H1 (cell line): ENCODE results near the gene TOM1. TPM values are rescaled to one million over a fixed set of nuclear protein-coding genes. Genes with fewer than 3 reads are reported as not detected.

Source experiments
- CREB1 ChIP-seq: IDR thresholded peaks from 2 replicates; pipeline ENCODE4 v1.6.1; 2012; ENCODE audit warnings: inconsistent platforms
- EP300 ChIP-seq, 2 experiments: IDR thresholded peaks; 1 replicate in 1 of 2; 2 replicates in 1 of 2; pipeline ENCODE4 v1.6.1; 2011 to 2012; ENCODE audit warnings: low read depth in 2 of 2, low read length in 2 of 2, mild to moderate bottlenecking in 2 of 2, borderline replicate concordance in 1 of 2, inconsistent platforms in 1 of 2, moderate library complexity in 1 of 2
- FOSL1 ChIP-seq: IDR thresholded peaks from 2 replicates; pipeline ENCODE4 v1.6.1; 2011; ENCODE audit warnings: mild to moderate bottlenecking, low read depth, low read length, moderate library complexity; ENCODE audit not compliant: insufficient read depth
- PHF8 ChIP-seq: fragments of 200-600 bp; sonication (generic); conservative IDR thresholded peaks from 2 replicates; pipeline ENCODE4 v1.7.1; 2012; ENCODE audit warnings: low read depth, mild to moderate bottlenecking, inconsistent platforms, low read length, moderate library complexity
- RBBP5 ChIP-seq: IDR thresholded peaks from 2 replicates; pipeline ENCODE4 v1.7.1; 2012; ENCODE audit warnings: low read depth, mild to moderate bottlenecking, inconsistent platforms, low read length, moderate library complexity, borderline replicate concordance
- polyA plus RNA-seq, 7 experiments: library from polyadenylated mRNA; depleted of rRNA in 3 of 7; stranded (reverse) in 5 of 7; unstranded in 2 of 7; fragments of >200 nt in 5 of 7; fragments of 200-250 nt in 2 of 7; gene quantifications; 1 replicate in 5 of 7; 2 replicates in 1 of 7; 4 replicates in 1 of 7; pipeline versions ENCODE4 v1.2.1 to v1.2.3, GENCODE V29; 2011 to 2013; ENCODE audit warnings: missing spikeins in 2 of 7, mixed read lengths in 2 of 7
- total RNA-seq: library from RNA; stranded (reverse); fragmentation: NEBNext Ultra II Directional; extraction: Animal tissue kit (Norgen Biotek cat#: 25700); gene quantifications from 2 replicates; pipeline ENCODE4 v1.2.1, GENCODE V29; 2021
- TF ChIP-seq, protein P1 (sequence below), 3 experiments: IDR thresholded peaks; 1 replicate in 2 of 3; 2 replicates in 1 of 3; pipeline versions ENCODE4 v1.5.1 to v1.6.1; 2011; ENCODE audit warnings: low read length in 3 of 3, mild to moderate bottlenecking in 3 of 3, inconsistent platforms in 2 of 3, low read depth in 1 of 3, moderate library complexity in 1 of 3; ENCODE audit not compliant: insufficient read depth in 1 of 3; ENCODE audit errors: control extremely low read depth in 1 of 3

The TOM1 gene
- total and polyA plus RNA-seq, 2 of the 8 experiments (the other 6 are each of a cell fraction or from before 2014, with no cell fraction given) = 25.1 to 39.2 TPM

DNA sequence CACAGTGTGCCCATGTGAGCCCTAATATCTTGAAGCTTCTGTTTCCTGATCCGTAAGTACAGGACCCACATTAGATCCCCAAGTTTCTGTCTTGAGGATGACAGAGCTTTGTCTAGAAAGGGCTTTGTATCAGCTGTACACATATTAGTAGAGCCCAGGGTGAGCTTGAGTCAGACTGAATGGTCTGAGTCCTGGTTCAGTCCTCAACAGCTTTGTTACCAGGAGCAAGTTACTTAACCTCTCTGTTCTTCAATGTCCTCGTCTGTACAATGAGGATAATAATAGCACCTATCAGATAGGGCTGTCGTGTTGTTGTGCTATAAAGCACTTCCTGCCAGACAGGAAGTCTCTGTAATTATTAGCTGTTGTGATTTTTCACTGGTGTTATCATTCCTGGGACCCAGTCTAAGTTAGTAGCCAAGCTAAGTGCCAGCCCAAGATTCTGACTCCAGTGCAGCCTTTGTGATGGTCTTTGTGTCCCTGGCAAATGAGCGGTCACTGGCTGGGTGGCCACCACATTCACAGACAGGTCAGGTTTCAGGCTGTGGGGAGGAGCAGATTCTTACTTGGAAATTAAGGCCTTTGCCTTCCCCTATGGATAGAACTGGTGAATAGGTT is 6.8 kb downstream of the TOM1 start (continued):
- no peak for TF ChIP-seq FOSL1
- TF ChIP-seq PHF8 = no peak
- TF ChIP-seq CREB1 = no peak
- TF ChIP-seq RBBP5 = no peak
- no peak for TF ChIP-seq EP300 (IDR thresholded peaks at IDR 0.05; ENCODE audit: borderline replicate concordance in 1 of 2, low read depth in 2 of 2, low read length in 2 of 2)
- TF ChIP-seq, protein P1, sequence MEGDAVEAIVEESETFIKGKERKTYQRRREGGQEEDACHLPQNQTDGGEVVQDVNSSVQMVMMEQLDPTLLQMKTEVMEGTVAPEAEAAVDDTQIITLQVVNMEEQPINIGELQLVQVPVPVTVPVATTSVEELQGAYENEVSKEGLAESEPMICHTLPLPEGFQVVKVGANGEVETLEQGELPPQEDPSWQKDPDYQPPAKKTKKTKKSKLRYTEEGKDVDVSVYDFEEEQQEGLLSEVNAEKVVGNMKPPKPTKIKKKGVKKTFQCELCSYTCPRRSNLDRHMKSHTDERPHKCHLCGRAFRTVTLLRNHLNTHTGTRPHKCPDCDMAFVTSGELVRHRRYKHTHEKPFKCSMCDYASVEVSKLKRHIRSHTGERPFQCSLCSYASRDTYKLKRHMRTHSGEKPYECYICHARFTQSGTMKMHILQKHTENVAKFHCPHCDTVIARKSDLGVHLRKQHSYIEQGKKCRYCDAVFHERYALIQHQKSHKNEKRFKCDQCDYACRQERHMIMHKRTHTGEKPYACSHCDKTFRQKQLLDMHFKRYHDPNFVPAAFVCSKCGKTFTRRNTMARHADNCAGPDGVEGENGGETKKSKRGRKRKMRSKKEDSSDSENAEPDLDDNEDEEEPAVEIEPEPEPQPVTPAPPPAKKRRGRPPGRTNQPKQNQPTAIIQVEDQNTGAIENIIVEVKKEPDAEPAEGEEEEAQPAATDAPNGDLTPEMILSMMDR (IDR thresholded peaks at IDR 0.05; ENCODE audit: control extremely low read depth in 1 of 3, insufficient read depth in 1 of 3, low read depth in 1 of 3, low read length in 3 of 3) = no peak
